H7 (cell line): ENCODE measurements around the gene MBD3. TPM values are rescaled to one million over a fixed set of nuclear protein-coding genes. Genes with fewer than 3 reads are reported as not detected.

Experiments used
- DNase-seq: peaks from one replicate; pipeline ENCODE4 v3.0.0; 2012
- H3K27me3 ChIP-seq: 2 replicates; pipeline ENCODE4 v1.6.0; 2011; ENCODE audit warnings: mild to moderate bottlenecking, low read length; ENCODE audit not compliant: control insufficient read depth, insufficient read depth
- H3K36me3 ChIP-seq: replicated peaks from 2 replicates; pipeline ENCODE4 v1.5.1; 2011; ENCODE audit warnings: low read length; ENCODE audit not compliant: control insufficient read depth, insufficient read depth
- H3K4me3 ChIP-seq: 2 replicates; pipeline ENCODE4 v1.5.1; 2011; ENCODE audit warnings: low read depth, mild to moderate bottlenecking, control low read depth, low read length, moderate library complexity; ENCODE audit not compliant: insufficient read depth
- total RNA-seq: library from RNA; depleted of rRNA; stranded (reverse); fragments of >200 nt; shearing (Covaris generic); gene quantifications from 2 replicates; pipeline ENCODE4 v1.2.3, GENCODE V29; 2014

The MBD3 gene
- total RNA-seq, 1 experiment from 2014 or later, result 105 TPM

DNA sequence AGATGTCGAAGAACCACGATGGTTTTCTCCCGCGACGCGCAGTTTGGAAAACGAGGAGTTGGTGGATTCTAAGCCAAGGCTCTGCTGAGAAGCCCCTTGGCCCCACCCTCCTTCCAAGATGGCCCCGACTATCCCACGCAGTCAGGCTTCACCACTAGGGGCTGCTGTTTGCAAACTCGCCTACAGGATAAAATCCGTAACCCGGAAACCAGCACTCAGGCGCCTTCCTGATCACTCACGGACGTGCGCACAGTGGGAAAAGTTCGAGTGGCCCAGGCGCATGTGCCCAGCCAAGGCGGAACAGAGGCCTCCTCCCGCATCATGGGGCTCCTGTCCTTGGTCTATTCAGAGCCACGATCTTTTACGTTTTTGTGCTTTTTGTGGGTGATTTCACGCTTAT lies 31.8 kb upstream of the MBD3 start:
- H3K36me3 ChIP-seq, result peaks cover 20% of the 10 kb centered on the region

DNA sequence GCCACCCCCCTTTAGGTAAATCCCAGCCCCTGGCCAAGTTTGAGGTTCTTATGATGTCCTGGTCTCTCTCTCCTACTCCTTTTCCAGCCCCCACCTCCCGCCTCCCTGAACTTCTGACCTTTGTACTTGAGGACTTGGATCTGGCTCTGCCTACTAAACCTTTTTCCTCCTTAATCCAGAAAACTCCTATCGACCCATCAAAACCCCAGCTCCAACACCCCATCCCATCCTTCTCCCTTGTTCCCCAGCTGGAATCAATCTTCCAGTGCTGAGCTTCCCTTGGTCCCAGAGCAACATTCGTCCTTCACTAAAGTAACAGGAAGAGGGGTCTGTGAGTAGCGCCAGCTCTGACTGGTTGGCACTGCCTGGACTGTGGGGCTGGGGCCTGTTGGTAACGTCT lies 29.9 kb upstream of the MBD3 start:
- Histone ChIP-seq H3K4me3 (no peak overlapping the region), H3K27me3 (no peaks in the 10 kb centered on the region), H3K36me3 (peaks cover 20% of the 10 kb centered on the region)
- DNase-seq, result peak; percentile 36

More for the DNA sequence above, 31.8 kb upstream of the MBD3 start:
- H3K4me3 ChIP-seq, result no peak overlapping the region
- no peaks in the 10 kb centered on the region for H3K27me3 ChIP-seq
- DNase-seq, result peak; percentile 97

DNA sequence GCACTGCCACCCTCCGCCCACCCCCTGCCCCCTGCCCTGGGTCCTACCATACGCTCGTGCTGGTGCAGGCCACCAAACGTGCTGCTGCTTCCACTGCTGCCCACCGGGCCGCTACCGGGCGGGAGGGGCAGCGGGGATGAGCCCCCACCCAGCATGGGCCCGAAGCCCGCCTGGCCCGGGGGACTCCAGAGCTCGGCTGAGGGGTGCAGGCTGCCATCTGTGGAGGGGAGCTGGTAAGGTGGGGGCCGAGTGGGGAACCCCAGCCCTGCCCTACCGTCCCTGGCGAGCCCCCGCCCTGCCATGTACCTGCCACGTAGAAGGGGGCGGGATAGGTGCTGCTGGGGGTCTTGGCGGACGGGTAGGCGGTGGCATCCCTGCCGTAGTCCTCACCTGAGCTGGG lies 29.3 kb upstream of the MBD3 start:
- DNase-seq, result peak; percentile 70
- Histone ChIP-seq H3K27me3 (no peaks in the 10 kb centered on the region), H3K4me3 (no peak overlapping the region), H3K36me3 (peaks cover 21% of the 10 kb centered on the region)

DNA sequence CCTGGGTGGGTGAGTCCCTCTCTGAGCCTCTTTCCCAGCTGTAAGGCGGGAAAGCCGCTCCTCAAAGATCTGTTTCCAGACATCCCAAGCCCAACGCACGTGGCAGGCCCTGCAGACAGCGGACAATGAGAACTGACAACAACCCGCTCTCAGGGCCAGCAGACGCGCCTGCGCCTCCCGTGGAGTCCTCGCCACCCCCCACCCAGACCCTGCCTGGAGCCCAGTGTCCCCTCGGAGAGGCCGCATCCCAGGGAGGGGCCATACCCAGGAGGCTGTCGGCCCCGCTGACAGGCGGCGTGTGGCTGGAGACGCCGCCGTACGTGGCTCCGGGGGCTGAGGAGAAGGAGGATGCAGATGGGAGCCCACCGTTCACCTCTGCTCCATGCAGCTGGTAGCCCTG lies 28.9 kb upstream of the MBD3 start:
- no peak for DNase-seq
- Histone ChIP-seq H3K36me3 (peaks cover 25% of the 10 kb centered on the region), H3K4me3 (no peak overlapping the region), H3K27me3 (no peaks in the 10 kb centered on the region)

DNA sequence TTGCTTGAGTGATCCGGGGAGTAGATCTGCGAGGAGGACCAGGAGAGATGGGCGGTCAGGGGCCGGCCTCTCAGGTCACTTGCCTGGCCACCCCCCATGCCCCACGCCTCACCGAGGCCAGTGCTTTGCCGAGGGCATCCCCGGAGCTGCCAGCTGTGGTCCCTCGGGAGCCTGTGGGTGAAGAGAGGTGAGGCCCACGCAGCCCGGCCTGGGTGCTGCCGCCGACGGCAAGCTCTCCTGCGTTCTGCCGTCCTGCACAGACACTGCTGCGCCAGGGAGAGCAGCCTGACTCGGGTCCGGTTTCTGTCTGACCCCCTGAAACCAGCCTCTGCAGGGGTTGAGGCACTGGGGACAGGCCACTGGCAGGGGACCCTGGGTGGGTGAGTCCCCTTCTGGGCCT lies 28.4 kb upstream of the MBD3 start:
- H3K27me3 ChIP-seq, result no peaks in the 10 kb centered on the region
- peak; percentile 73 for DNase-seq
- H3K4me3 ChIP-seq, result no peak overlapping the region
- H3K36me3 ChIP-seq, result peaks cover 26% of the 10 kb centered on the region

DNA sequence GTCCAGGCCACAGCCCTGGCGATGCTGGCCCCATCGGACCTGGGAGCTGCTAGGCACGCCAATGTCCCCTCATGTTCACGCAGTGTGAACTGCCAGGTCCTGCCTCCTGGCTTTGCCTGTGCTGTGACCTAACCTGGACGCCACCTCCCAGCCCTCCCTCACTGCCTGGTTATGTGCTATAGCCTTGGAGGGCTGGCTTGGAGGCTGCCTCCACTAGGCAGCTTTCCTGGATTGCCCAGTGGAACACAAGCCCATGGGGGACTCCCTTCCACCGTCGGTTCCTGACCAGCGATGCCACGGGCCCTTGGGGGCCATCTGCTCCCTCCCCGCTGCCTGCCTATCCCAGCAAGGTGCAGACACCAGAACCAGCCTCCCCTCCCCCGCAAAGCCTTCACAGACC lies 27.8 kb upstream of the MBD3 start:
- Histone ChIP-seq H3K36me3 (peaks cover 28% of the 10 kb centered on the region), H3K27me3 (no peaks in the 10 kb centered on the region), H3K4me3 (no peak overlapping the region)
- no peak for DNase-seq

DNA sequence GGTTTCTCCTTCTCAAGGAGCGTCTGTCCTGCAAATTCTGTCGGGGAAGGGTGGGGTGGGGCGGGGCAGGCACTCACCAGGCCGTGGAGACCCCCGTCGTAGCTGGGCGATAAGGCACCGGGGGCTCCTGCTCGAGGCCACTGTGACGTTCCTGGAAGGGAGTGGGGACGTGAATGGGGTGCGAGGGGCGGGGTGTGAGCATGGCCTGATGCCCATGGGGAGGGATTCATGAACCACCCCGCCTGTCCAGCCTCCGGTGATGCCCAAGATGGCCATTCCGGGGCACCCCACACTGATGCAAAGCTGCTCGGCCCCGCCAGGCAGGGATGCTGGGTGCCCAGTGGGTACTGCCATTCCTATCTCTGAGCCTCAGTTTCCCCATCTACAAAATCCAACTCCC lies 27.0 kb upstream of the MBD3 start:
- DNase-seq, result peak; percentile 66
- Histone ChIP-seq H3K36me3 (peaks cover 32% of the 10 kb centered on the region), H3K4me3 (no peak overlapping the region)

DNA sequence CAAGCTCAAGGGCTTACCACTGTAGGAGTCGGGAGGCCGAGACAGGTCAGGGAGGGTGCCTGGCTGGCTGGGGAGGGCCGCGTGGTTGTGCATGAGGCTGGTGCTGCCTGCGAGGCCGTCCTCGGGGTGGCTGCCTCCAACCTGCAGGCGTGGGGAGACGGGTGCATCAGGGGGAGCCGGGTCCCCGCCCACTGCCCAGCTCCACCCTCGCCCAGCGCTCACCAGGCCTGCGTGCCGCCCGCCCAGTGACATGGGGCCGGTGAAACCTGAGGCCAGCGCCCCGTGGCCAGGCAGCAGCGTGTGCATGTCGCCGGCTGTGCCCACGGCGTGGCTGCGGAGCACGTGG lies 26.4 kb upstream of the MBD3 start:
- no peak overlapping the region for H3K4me3 ChIP-seq
- peaks cover 34% of the 10 kb centered on the region for H3K36me3 ChIP-seq
- DNase-seq, result no peak
- no peaks in the 10 kb centered on the region for H3K27me3 ChIP-seq

More for the DNA sequence above, 27.0 kb upstream of the MBD3 start:
- no peaks in the 10 kb centered on the region for H3K27me3 ChIP-seq

DNA sequence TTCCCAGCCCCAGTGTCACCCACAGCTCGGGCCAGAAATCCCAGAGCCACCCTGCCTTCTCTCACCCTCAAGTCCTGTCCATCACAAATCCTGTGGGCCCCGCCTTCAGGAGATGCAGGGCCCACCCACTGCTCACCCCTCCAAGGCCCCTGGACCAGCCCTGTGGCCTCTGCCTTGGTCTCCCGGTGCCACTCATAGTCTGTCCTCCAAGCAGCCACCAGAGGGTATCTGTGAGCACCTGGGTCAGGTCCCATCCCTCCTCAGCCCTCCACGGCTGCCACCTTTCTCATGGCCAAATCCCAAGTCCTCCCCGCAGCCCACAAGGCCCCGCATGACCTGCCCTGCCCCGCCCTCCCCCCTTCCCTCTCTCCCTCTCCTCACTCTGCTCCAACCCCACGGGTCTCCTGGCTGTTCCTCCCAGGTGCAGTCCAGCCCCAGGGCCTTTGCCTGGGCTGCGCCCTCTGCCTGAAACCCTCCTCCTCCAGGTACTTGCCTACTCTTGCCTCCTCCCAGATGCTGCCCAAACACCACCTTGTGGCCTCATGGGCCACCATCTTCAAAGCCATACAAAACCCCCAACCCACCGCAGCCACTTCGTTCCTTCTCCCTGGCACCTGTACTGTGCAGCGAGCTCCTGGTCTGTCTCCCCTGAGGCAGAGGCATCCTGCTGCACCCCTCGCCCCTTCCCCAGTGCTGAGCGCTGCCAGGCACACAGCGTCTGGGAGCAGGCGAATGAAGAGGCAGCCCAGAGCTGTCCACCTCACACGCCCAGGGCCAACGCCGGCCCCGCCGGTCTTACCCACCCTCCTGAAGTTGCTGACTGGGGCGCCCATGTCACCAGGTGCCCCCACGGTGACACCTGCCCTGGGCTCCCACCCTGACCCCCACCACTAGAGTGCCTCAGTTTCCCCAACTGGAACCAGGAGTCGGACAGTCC lies 25.8 kb upstream of the MBD3 start:
- H3K36me3 ChIP-seq, result peaks cover 34% of the 10 kb centered on the region
- no peak overlapping the region for H3K4me3 ChIP-seq
- no peaks in the 10 kb centered on the region for H3K27me3 ChIP-seq
- peak; percentile 96 for DNase-seq

DNA sequence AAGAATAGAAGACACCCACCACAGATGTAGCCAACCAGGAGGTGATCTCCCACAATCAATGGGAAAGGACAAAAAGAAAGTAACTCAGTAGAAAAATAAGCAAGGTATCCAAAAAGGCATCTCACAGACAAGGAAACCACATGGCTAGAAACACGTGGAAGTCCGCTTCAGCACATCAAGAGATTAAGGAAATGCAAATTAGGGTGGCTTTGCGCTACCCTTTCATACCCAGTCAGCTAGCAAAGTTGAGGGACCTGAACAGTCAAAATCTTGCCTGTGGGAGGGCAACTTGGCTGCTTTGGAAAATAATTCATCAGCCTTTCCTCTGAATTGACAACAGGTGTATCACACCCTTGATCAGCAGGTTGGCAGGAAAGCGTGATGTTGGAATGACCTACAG lies 24.2 kb upstream of the MBD3 start:
- Histone ChIP-seq H3K27me3 (no peaks in the 10 kb centered on the region), H3K4me3 (no peak overlapping the region), H3K36me3 (peaks cover 35% of the 10 kb centered on the region)
- DNase-seq, result no peak

DNA sequence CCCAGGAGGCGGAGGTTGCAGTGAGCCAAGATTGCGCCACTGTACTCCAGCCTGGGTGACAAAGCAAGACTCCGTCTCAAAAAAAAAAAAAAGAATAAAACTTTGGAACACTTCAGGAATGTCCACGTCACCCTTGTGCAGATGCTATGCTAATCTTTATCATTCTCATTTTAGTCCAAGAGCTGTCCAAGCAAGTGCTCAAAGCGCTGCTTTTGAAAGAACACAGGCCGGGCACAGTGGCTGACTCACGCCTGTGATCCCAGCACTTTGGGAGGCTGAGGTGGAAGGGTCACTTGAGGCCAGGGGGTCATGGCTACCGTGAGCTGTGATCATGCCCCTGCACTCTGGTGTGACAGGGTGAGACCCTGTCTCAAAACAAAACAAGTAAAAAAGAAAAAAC lies 23.7 kb upstream of the MBD3 start:
- peaks cover 37% of the 10 kb centered on the region for H3K36me3 ChIP-seq

DNA sequence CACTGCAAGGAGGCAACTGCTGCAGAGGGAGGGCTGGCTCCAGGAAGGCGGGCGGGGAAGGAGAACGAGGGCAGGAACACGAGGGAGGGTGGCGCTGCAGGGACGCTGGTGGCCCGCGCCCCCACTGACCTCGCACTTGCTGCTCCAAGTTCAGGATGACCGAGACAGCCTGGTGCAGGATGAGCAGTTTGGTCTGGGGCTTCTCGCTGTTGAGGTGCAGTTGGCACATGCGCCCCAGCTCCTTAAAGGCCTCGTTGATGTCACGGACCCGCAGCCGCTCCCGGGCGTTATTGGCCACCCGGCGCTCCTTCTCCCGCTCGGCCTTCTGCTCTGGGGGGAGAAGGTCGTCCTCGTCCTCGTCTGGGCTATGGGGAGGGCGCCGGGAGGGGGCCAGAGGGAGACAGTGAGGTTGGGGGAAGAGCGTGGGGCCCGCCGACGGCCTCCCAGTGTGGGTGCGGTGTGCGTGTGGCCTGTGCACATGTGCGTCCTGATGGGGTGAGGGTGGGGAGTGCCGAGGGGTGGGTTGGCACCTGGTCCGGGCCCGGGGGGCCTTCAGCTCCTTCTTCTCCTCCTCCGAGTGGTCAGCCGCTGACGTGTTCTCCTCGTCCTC lies 22.6 kb upstream of the MBD3 start:
- Histone ChIP-seq H3K4me3 (no peak overlapping the region), H3K27me3 (no peaks in the 10 kb centered on the region), H3K36me3 (peaks cover 37% of the 10 kb centered on the region)
- DNase-seq, result peak; percentile 49

More for the DNA sequence above, 23.7 kb upstream of the MBD3 start:
- Histone ChIP-seq H3K27me3 (no peaks in the 10 kb centered on the region), H3K4me3 (no peak overlapping the region)
- no peak for DNase-seq

DNA sequence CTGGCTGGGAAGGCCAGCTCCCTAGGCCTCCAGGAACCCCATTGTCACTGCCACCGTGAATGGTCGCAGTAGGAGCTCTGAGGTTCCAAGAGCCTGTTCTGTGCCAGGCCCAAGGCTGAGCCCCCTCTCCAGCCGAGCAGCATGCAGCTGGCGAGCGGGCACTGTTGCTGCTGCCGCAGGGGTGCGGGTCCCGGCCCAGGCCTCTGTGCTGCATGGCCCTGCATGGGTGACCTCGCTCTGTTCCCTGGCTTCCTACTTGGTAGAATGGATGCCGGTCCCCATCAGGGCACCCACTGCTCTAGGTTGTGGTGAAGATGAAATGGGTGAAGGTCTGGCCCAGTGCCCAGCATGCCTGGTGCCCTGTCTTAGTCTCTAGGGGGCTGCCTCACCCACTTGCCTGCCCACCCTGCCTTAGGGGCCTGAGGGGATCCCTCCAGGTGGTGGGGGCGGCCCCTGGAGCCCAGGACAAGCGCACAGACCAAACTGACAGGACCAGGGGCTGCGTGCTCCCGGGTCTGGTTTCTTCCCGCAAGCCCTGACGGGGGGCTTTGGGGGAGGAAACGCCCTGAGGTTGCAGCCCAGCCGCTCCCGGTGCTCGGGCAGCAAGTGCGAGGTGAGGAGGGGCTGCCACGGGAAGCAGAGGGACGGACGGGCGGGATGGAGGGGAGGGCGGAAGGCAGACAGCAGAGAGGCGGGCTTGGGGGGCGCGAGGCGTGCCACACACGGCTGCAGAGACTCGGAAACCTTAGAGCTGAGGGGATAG lies 21.3 kb upstream of the MBD3 start:
- no peaks in the 10 kb centered on the region for H3K27me3 ChIP-seq
- peaks cover 32% of the 10 kb centered on the region for H3K36me3 ChIP-seq
- peak; percentile 52 for DNase-seq
- H3K4me3 ChIP-seq, result no peak overlapping the region

DNA sequence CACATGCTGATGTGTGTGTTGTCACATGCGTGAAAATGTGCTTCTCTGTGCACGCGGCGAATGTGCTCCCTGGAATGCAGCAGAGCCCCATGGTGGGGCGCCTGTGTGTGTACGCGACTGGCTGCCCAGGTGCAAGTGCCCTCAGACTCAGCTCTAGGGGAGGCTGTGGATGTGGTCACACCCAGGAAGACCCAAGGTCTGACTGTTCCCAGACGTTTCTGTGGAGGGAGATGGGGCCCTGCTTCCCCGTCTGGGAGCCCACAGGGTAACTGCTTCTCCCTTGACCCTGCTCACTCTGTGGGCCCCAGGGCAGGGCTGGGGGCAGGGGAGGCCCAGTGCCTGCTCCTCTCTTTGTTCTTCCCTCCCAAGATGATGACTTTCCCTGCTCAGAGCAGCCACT lies 20.5 kb upstream of the MBD3 start:
- Histone ChIP-seq H3K4me3 (no peak overlapping the region), H3K27me3 (no peaks in the 10 kb centered on the region), H3K36me3 (peaks cover 32% of the 10 kb centered on the region)
- peak; percentile 44 for DNase-seq
